Adrenal gland (tissue), 12 donors: ENCODE results near the gene KCNN3. TPM values are rescaled to one million over a fixed set of nuclear protein-coding genes. Genes with fewer than 3 reads are reported as not detected.

ENCODE experiments used
- DNase-seq, 7 donors: peaks; one replicate each; pipeline ENCODE4 v3.0.0-alpha.2; 2019 to 2020
- H3K27ac ChIP-seq, 5 donors: fragments of 200-600 bp; sonication (generic) in 4 of 5; 1 replicate in 3 of 5; 2 replicates in 2 of 5; pipeline versions ENCODE4 v1.5.1 to v1.8.0; 2016 to 2020; ENCODE audit warnings: mild to moderate bottlenecking in 1 of 5
- H3K27me3 ChIP-seq: fragments of 200-600 bp; 2 replicates; pipeline ENCODE4 v1.8.0; 2021
- H3K36me3 ChIP-seq, 2 donors: fragments of 200-600 bp; replicated peaks in 1 of 2; 1 replicate in 1 of 2; 2 replicates in 1 of 2; pipeline versions ENCODE4 v1.5.1 to v1.8.0; 2018 to 2022
- H3K4me1 ChIP-seq, 2 donors: fragments of 200-600 bp; replicated peaks in 1 of 2; 1 replicate in 1 of 2; 2 replicates in 1 of 2; pipeline versions ENCODE4 v1.5.1 to v1.8.0; 2018 to 2021
- H3K4me3 ChIP-seq, 4 donors: fragments of 200-600 bp; sonication (generic) in 3 of 4; one replicate each; pipeline ENCODE4 v1.5.1; 2016 to 2018
- H3K9me3 ChIP-seq, 3 donors: fragments of 200-600 bp; sonication (generic) in 1 of 3; replicated peaks in 1 of 3; 1 replicate in 2 of 3; 2 replicates in 1 of 3; pipeline versions ENCODE4 v1.5.1 to v1.8.0; 2016 to 2021
- CTCF ChIP-seq, 6 experiments: fragments of 450-650 bp in 4 of 6; fragments of 200-600 bp in 2 of 6; sonication (generic) in 1 of 6; IDR thresholded peaks; 1 replicate in 5 of 6; 2 replicates in 1 of 6; pipeline versions ENCODE4 v1.5.1 to v1.8.0; 2016 to 2021; ENCODE audit warnings: antibody characterized with exemption in 6 of 6, mild to moderate bottlenecking in 2 of 6, moderate library complexity in 1 of 6
- POLR2A ChIP-seq, 2 donors: fragments of 450-650 bp; IDR thresholded peaks; one replicate each; pipeline ENCODE4 v1.6.1; 2017; ENCODE audit warnings: antibody characterized with exemption in 2 of 2, mild to moderate bottlenecking in 2 of 2, moderate library complexity in 1 of 2
- WGBS, 4 donors: extraction: QIAGEN DNeasy Blood & Tissue Kit in 2 of 4; methylation state at CpG; one replicate each; pipeline versions ENCODE4 v1.1.5 to v1.1.7; 2013 to 2017; 5-methylcytosine and 5-hydroxymethylcytosine counted together
- intact Hi-C, 2 donors: fragments of 100-400 bp; cut with DNase I; formaldehyde crosslinking; loops; one replicate each; pipeline versions ENCODE4 v1.14.1 to v1.15.0; 2022 to 2023
- polyA plus RNA-seq, 3 donors: library from polyadenylated mRNA; stranded (reverse); fragments of 200-250 nt in 2 of 3; fragments of 350-450 nt in 1 of 3; fragmentation: Illumina TruSeq in 1 of 3; extraction: RNeasy Lipid Tissue Mini Kit (QIAGEN cat#74804) in 1 of 3; gene quantifications; one replicate each; pipeline ENCODE4 v1.2.3, GENCODE V29; 2013 to 2014
- total RNA-seq, 9 donors: library from RNA; depleted of rRNA in 4 of 9; stranded (reverse); fragments of >200 nt in 4 of 9; fragments of 120-200 nt in 1 of 9; fragmentation: NEBNext Ultra II Directional in 1 of 9; extraction: Animal tissue kit (Norgen Biotek cat#: 25700) in 1 of 9; gene quantifications; one replicate each; pipeline versions ENCODE4 v1.1.0 to v1.2.4, GENCODE V29; 2013 to 2023
- donor health status: healthy with polysubstance abuse.
- donor health status: Bipolar disorder and iron deficiency.
- donor health status: DM: yes; HTN: yes; CAD: no.
- donor health status: DM: no; HTN: no; CAD: no.
- donor health status: DM: no; HTN: no; CAD: no.
- donor health status: DM: yes; HTN: yes; CAD: no.

Gene KCNN3
- total and polyA plus RNA-seq, 12 donors: 0.17 to 2.3 (median 0.97) TPM

DNA sequence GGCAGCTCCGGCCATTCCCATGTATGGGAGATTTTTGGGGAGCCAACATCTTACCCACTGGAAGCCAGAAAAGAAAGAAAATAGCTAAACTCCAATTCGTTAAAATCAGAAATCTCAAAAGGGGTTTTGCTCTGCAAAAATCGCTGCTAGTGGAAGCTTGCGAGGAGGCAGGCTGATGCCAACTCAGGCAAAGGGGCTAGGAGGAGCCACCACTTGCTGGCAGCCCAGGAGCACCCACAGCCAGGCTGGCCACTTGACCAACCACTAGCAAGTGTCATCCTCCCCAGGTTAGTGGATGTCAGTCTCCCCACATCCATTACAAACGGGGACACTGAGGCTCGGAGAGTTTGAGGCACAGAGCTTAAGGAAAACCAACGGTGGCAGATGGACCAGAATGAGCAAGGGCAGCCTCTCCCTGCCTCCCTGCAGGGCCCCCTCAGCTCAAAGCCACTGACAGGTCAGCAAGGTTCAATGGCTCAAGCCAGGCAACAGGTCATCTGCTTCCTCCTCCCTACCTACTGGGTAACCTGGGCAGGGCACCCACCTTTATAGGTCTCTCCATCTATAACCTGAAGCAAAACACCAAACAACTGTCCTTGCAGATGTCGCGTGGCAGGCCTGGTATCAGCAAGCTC, 10.8 kb downstream of the KCNN3 start:
- no peak overlapping the region for H3K27ac ChIP-seq
- no peaks in the 10 kb centered on the region for H3K27me3 ChIP-seq
- 76 to 88% (median 81%) methylated on average over 6 to 9 of the region's 9 CpGs for WGBS, 4 donors
- H3K4me3 ChIP-seq: no peak overlapping the region
- intact Hi-C loops: no loop called here
- H3K36me3 ChIP-seq: no peaks in the 10 kb centered on the region
- H3K9me3 ChIP-seq: no peaks in the 10 kb centered on the region
- H3K4me1 ChIP-seq: no peaks in the 10 kb centered on the region
- DNase-seq: no peak
- TF ChIP-seq CTCF (IDR thresholded peaks at IDR 0.05) (no peak), POLR2A (IDR thresholded peaks at IDR 0.05) (no peak)

DNA sequence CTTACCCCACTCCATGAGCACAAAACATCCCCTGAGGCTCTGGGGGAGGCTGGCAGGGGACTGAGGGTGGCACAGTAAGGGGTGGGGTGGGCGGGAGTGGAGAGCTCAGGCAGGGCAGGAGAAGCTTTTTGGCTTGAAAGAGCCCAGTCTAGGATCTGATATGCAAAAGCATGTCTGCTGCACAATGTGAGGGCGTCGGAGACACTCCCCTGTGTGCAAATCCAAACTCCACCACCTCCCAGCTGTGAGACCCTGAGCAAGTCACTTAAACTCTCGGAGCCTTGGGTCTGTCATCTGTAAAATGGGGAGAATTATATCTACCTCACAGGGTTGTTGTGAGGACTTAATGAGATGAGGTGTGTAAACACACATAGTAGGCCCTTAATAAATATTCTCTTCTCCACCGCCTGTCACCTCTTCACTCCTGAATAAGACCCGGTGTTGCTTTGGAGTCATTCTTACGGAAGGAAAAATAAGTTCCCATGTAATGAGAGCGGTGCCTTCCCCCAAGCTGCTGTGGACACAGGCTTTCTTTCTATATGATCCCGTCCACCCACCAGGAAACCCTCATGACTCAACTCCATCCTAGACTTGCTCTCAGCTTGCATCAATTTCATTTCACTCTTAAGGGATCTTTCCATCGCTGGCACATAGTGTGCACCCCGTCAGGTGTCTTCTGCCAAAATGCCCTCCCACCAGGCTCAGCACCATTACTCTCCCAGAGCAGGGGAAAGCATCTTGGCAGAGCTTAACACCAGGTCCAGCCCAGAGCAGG, 12.5 kb downstream of the KCNN3 start:
- no peaks in the 10 kb centered on the region for H3K27me3 ChIP-seq
- no peaks in the 10 kb centered on the region for H3K36me3 ChIP-seq
- no peaks in the 10 kb centered on the region for H3K4me1 ChIP-seq
- TF ChIP-seq CTCF (IDR thresholded peaks at IDR 0.05) (no peak), POLR2A (IDR thresholded peaks at IDR 0.05) (no peak)
- DNase-seq: no peak
- no peak overlapping the region for H3K4me3 ChIP-seq
- intact Hi-C loops: no loop called here
- 89 to 94% (median 91%) methylated on average over 11 of the region's 11 CpGs for WGBS, 4 donors
- H3K9me3 ChIP-seq: no peaks in the 10 kb centered on the region
- H3K27ac ChIP-seq: no peak overlapping the region

- no peak for DNase-seq
- WGBS, 4 donors: 84 to 93% (median 89%) methylated on average over 5 to 6 of the region's 6 CpGs
- no peak overlapping the region for H3K4me3 ChIP-seq
- no peaks in the 10 kb centered on the region for H3K27me3 ChIP-seq
- no peaks in the 10 kb centered on the region for H3K9me3 ChIP-seq
- H3K36me3 ChIP-seq: no peaks in the 10 kb centered on the region
- no peaks in the 10 kb centered on the region for H3K4me1 ChIP-seq
- no peak for TF ChIP-seq POLR2A (IDR thresholded peaks at IDR 0.05)
- TF ChIP-seq CTCF (IDR thresholded peaks at IDR 0.05): no peak
- intact Hi-C loops: no loop called here
- H3K27ac ChIP-seq: no peak overlapping the region
Measured at GRCh38 chr1:154857022-154857421, 13.1 kb downstream of the KCNN3 start.

DNA sequence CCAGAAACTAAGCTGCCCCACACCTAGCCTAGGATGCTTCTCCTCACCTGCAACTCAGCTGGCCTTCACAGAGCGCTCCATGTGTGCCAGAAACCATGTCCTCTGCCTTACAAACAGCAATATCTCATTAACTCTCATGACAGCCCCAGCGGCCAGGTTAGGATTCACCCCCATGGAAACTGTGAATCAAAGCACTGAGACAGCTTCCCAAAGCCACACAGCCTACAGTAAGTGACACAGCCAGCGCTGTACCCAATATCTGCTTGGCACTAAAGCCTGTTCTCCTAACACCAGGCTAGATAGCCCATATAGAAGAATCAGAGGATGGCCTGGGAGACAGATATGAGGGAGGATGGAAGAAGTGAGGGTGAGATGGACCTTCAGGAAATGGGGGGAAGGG, 13.5 kb downstream of the KCNN3 start:
- no peaks in the 10 kb centered on the region for H3K4me1 ChIP-seq
- DNase-seq: no peak
- WGBS, 4 donors: 83 to 88% (median 86%) methylated on average over 3 of the region's 3 CpGs
- H3K36me3 ChIP-seq: no peaks in the 10 kb centered on the region
- no peak overlapping the region for H3K4me3 ChIP-seq
- no peak overlapping the region for H3K27ac ChIP-seq
- no peaks in the 10 kb centered on the region for H3K27me3 ChIP-seq
- H3K9me3 ChIP-seq: no peaks in the 10 kb centered on the region
- TF ChIP-seq CTCF (IDR thresholded peaks at IDR 0.05): no peak
- no peak for TF ChIP-seq POLR2A (IDR thresholded peaks at IDR 0.05)
- intact Hi-C loops: no loop called here
